Endothelial cell of umbilical vein (primary cell): ENCODE data around the gene AKAP8L. TPM values are rescaled to one million over a fixed set of nuclear protein-coding genes. Genes with fewer than 3 reads are reported as not detected.

Source experiments
- BruUV-seq: library from RNA; stranded (reverse); fragments of 400-500 nt; replicated peaks from 2 replicates; lab custom pipeline; 2021; lab: Mats Ljungman, UMichigan
- CTCF ChIA-PET: fragments of 300-600, 350-600 bp; sonication (Branson Sonifier 250); formaldehyde crosslinking; loops from one replicate; lab custom pipeline; 2021; ENCODE audit warnings: antibody characterized with exemption, inconsistent platforms; lab: Charles Lee
- POLR2A ChIA-PET: fragments of 300-600, 350-600 bp; sonication (Branson Sonifier 250); formaldehyde crosslinking; loops from one replicate; lab custom pipeline; 2021; ENCODE audit warnings: antibody characterized with exemption, inconsistent platforms; lab: Charles Lee
- DNase-seq: peaks from one replicate; pipeline ENCODE4 v3.0.0-alpha.2; 2011; ENCODE audit warnings: low read depth, low spot score
- FAIRE-seq: peaks from 2 replicates; lab custom pipeline; 2011; peaks lifted over from hg19 to GRCh38; lab: Jason Lieb, UNC
- H2AFZ ChIP-seq: 2 replicates; pipeline ENCODE4 v1.6.0; 2012; ENCODE audit warnings: low read depth, low read length, control low read depth, inconsistent platforms
- H3K27ac ChIP-seq: 2 replicates; pipeline ENCODE4 v1.5.1; 2011; ENCODE audit warnings: low read depth, mild to moderate bottlenecking, control low read depth, low read length, moderate library complexity; ENCODE audit not compliant: insufficient read depth
- H3K27me3 ChIP-seq, 2 experiments: 2 replicates each; pipeline versions ENCODE4 v1.6.0 to v1.6.1; 2011; ENCODE audit warnings: low read length in 2 of 2, mixed read lengths in 1 of 2; ENCODE audit not compliant: control insufficient read depth in 2 of 2, insufficient read depth in 2 of 2
- H3K36me3 ChIP-seq, 2 experiments: 2 replicates in 1 of 2; 3 replicates in 1 of 2; pipeline ENCODE4 v1.5.1; 2011; ENCODE audit warnings: low read length in 2 of 2, mild to moderate bottlenecking in 1 of 2, moderate library complexity in 1 of 2; ENCODE audit not compliant: control insufficient read depth in 2 of 2, insufficient read depth in 2 of 2; ENCODE audit errors: extremely low read depth in 1 of 2
- H3K4me1 ChIP-seq: 3 replicates; pipeline ENCODE4 v1.5.1; 2011; ENCODE audit warnings: mild to moderate bottlenecking, low read length; ENCODE audit not compliant: control insufficient read depth, insufficient read depth; ENCODE audit errors: extremely low read depth
- H3K4me2 ChIP-seq: 2 replicates; pipeline ENCODE4 v1.6.1; 2011; ENCODE audit warnings: low read length, control low read depth, mixed read lengths; ENCODE audit not compliant: insufficient read depth
- H3K4me3 ChIP-seq, 3 experiments: fragments of 200-600 bp in 1 of 3; sonication (generic), shearing (Covaris generic) in 1 of 3; replicated peaks in 1 of 3; 2 replicates each; pipeline ENCODE4 v1.5.1; 2011 to 2016; ENCODE audit warnings: control low read depth in 3 of 3, low read length in 3 of 3, mild to moderate bottlenecking in 2 of 3, inconsistent platforms in 1 of 3, low read depth in 1 of 3, moderate library complexity in 1 of 3; ENCODE audit not compliant: insufficient read depth in 1 of 3
- H3K79me2 ChIP-seq: 2 replicates; pipeline ENCODE4 v1.6.0; 2012; ENCODE audit warnings: low read length, inconsistent platforms; ENCODE audit not compliant: control insufficient read depth, insufficient read depth
- H3K9ac ChIP-seq: replicated peaks from 2 replicates; pipeline ENCODE3; 2011; ENCODE audit warnings: low read length, control low read depth; ENCODE audit not compliant: insufficient read depth; ENCODE audit errors: extremely low read depth
- H3K9me1 ChIP-seq: replicated peaks from 3 replicates; pipeline ENCODE4 v1.6.0; 2011; ENCODE audit warnings: mild to moderate bottlenecking, low read length; ENCODE audit not compliant: control insufficient read depth, insufficient read depth; ENCODE audit errors: extremely low read depth
- H3K9me3 ChIP-seq: replicated peaks from 2 replicates; pipeline ENCODE4 v1.5.1; 2012; ENCODE audit warnings: low read length, inconsistent platforms; ENCODE audit not compliant: control insufficient read depth, insufficient read depth
- H4K20me1 ChIP-seq: replicated peaks from 2 replicates; pipeline ENCODE3; 2011; ENCODE audit warnings: mild to moderate bottlenecking, low read length; ENCODE audit not compliant: control insufficient read depth, insufficient read depth; ENCODE audit errors: extremely low read depth
- CTCF ChIP-seq, 2 donors: IDR thresholded peaks; 1 replicate in 1 of 2; 2 replicates in 1 of 2; pipeline ENCODE4 v1.5.1; 2011; ENCODE audit warnings: low read length in 2 of 2, mild to moderate bottlenecking in 2 of 2, moderate library complexity in 2 of 2, control low read depth in 1 of 2, inconsistent platforms in 1 of 2, low read depth in 1 of 2; ENCODE audit not compliant: insufficient read depth in 1 of 2; ENCODE audit errors: extremely low read depth in 1 of 2
- EZH2 ChIP-seq: IDR thresholded peaks from 2 replicates; pipeline ENCODE4 v1.6.1; 2012; ENCODE audit warnings: borderline replicate concordance, low read depth, mild to moderate bottlenecking, moderate library complexity, low read length, inconsistent platforms; ENCODE audit not compliant: severe bottlenecking
- FOS ChIP-seq: IDR thresholded peaks from 2 replicates; pipeline ENCODE4 v1.6.1; 2011; ENCODE audit warnings: mild to moderate bottlenecking, low read length, moderate library complexity, borderline replicate concordance; ENCODE audit not compliant: insufficient read depth
- GATA2 ChIP-seq: IDR thresholded peaks from 2 replicates; pipeline ENCODE4 v1.7.0; 2011; ENCODE audit warnings: low read depth, mild to moderate bottlenecking, moderate library complexity, mixed read lengths, low read length; ENCODE audit not compliant: insufficient read length, insufficient read depth
- JUN ChIP-seq: IDR thresholded peaks from 2 replicates; pipeline ENCODE4 v1.6.1; 2011; ENCODE audit warnings: borderline replicate concordance, low read depth; ENCODE audit not compliant: insufficient read length, insufficient read depth
- MAX ChIP-seq: IDR thresholded peaks from 2 replicates; pipeline ENCODE4 v1.6.1; 2011; ENCODE audit not compliant: insufficient read depth, insufficient read length
- MYC ChIP-seq: IDR thresholded peaks from one replicate; pipeline ENCODE4 v1.6.1; 2011; ENCODE audit warnings: mild to moderate bottlenecking, low read depth, low read length
- POLR2A ChIP-seq: IDR thresholded peaks from 2 replicates; pipeline ENCODE4 v1.6.1; 2012; ENCODE audit warnings: low read depth, mild to moderate bottlenecking, control low read depth, low read length
- dilution Hi-C: fragments of 300-500 bp; cut with MboI; formaldehyde crosslinking; loops from one replicate; pipeline ENCODE4 v1.15.0; 2019; ENCODE audit warnings: low sequenced_read_pairs; ENCODE audit not compliant: extremely low pct_ligation_motif_present
- intact Hi-C: fragments of 100-400 bp; cut with micrococcal nuclease; formaldehyde crosslinking; loops from one replicate; pipeline ENCODE4 v1.10.0; 2022
- polyA plus RNA-seq, 4 experiments: library from polyadenylated mRNA; depleted of rRNA in 3 of 4; stranded (reverse) in 3 of 4; unstranded in 1 of 4; fragments of >200 nt; gene quantifications; 2 replicates each; pipeline versions ENCODE4 v1.2.1 to v1.2.3, GENCODE V29; 2011 to 2012; ENCODE audit warnings: missing spikeins in 1 of 4
- total RNA-seq: library from RNA; stranded (reverse); gene quantifications from 2 replicates; pipeline ENCODE4 v1.2.3, GENCODE V29; 2021

AKAP8L gene
- total and polyA plus RNA-seq, 2 donors (not counting 3 experiments of a cell fraction or from before 2014, with no cell fraction given), result 63.9 to 99.6 TPM

- ChIA-PET CTCF (no interaction called here), POLR2A (no interaction called here)
- TF ChIP-seq POLR2A, result no peak
- no peak for TF ChIP-seq FOS
- no peak for TF ChIP-seq GATA2
- TF ChIP-seq EZH2, result peak; percentile 81
- TF ChIP-seq MYC, result no peak
- TF ChIP-seq CTCF (IDR thresholded peaks at IDR 0.05; ENCODE audit: extremely low read depth in 1 of 2, insufficient read depth in 1 of 2, low read depth in 1 of 2, low read length in 2 of 2), result no peak
- TF ChIP-seq JUN, result no peak
- no peak for TF ChIP-seq MAX
- no TSS peak for BruUV-seq
- H3K79me2 ChIP-seq, result no peaks in the 10 kb centered on the region
- peaks cover 5% of the 10 kb centered on the region for H3K4me1 ChIP-seq
- H3K9me3 ChIP-seq, result no peaks in the 10 kb centered on the region
- no peak for FAIRE-seq
- intact Hi-C loops (no loop called here), dilution Hi-C loops (no loop called here)
- no peak overlapping the region for H3K4me3 ChIP-seq
- H3K4me2 ChIP-seq, result no peak overlapping the region
- no peaks in the 10 kb centered on the region for H4K20me1 ChIP-seq
- H3K27ac ChIP-seq, result no peak overlapping the region
- H3K9ac ChIP-seq, result no peak overlapping the region
- H3K9me1 ChIP-seq, result no peaks in the 10 kb centered on the region
- H3K36me3 ChIP-seq, result no peaks in the 10 kb centered on the region
- H2AFZ ChIP-seq, result no peak overlapping the region
- no peak for DNase-seq
- peaks cover 19% of the 10 kb centered on the region in 2 experiments for H3K27me3 ChIP-seq
These were observed 39.1 kb upstream of the AKAP8L start for GRCh38 chr19:15457701-15458484.
